Measurements from ENCODE around the gene HLA-B. TPM values are rescaled to one million over a fixed set of nuclear protein-coding genes. Genes with fewer than 3 reads are reported as not detected.
"Not testable (repeated sequence)": the region's sequence is repeated elsewhere in the genome, so short reads cannot be mapped to it uniquely, and the experiment has no call there.

HLA-B gene
- total and polyA plus RNA-seq, 2 donors from 2014 or later, result 1,348 to 1,532 TPM

- Histone ChIP-seq H3K27me3 (ENCODE audit: control insufficient read depth, insufficient read depth, low read length) (no peaks in the 10 kb centered on the region), H3K27ac (ENCODE audit: low read depth in 2 of 2, low read length in 2 of 2) (peak overlapping the region; percentile 97 to 99), H3K4me1 (ENCODE audit: control insufficient read depth in 2 of 3, insufficient read depth in 2 of 3, low read depth in 1 of 3, low read length in 3 of 3) (peaks cover 0 to 20% (median 17%) of the 10 kb centered on the region in 3 donors), H3K9ac (ENCODE audit: low read length in 3 of 3) (peak overlapping the region in 2 of 3 donors; percentile 94 to 95), H3K9me3 (ENCODE audit: control insufficient read depth in 2 of 3, insufficient read depth in 1 of 3, low read length in 3 of 3) (no peaks in the 10 kb centered on the region), H3K36me3 (ENCODE audit: control insufficient read depth in 2 of 3, insufficient read depth in 3 of 3, low read length in 3 of 3) (no peaks in the 10 kb centered on the region), H3K4me3 (ENCODE audit: low read length in 3 of 3) (peak overlapping the region; percentile 73 to 84 (median 79))
- no peak for FAIRE-seq
- DNase-seq, result peak; percentile 21 to 94 (median 60)
- TF ChIP-seq CTCF (IDR thresholded peaks at IDR 0.05; ENCODE audit: borderline replicate concordance, extremely low read depth, insufficient read depth), result no peak
- intact Hi-C loops (cut with DNase I), result no loop called here
Measured at GRCh38 chr6:31400467-31401289, 43.7 kb upstream of the HLA-B start.

- FAIRE-seq (no peak), DNase-seq (peak; percentile 83 to 97 (median 89))
- peak overlapping the region; percentile 97 to 99 for H3K27ac ChIP-seq (ENCODE audit: low read depth in 2 of 2, low read length in 2 of 2)
- peak; percentile 85 for TF ChIP-seq CTCF (IDR thresholded peaks at IDR 0.05; ENCODE audit: borderline replicate concordance, extremely low read depth, insufficient read depth)
- peaks cover 0 to 20% (median 17%) of the 10 kb centered on the region in 3 donors for H3K4me1 ChIP-seq (ENCODE audit: control insufficient read depth in 2 of 3, insufficient read depth in 2 of 3, low read depth in 1 of 3, low read length in 3 of 3)
- H3K4me3 ChIP-seq (ENCODE audit: low read length in 3 of 3), result peak overlapping the region; percentile 73 to 84 (median 79)
- intact Hi-C loops (cut with DNase I), result no loop called here
- H3K9ac ChIP-seq (ENCODE audit: low read length in 3 of 3), result peak overlapping the region; percentile 45 to 95 (median 94)
- no peaks in the 10 kb centered on the region for H3K9me3 ChIP-seq (ENCODE audit: control insufficient read depth in 2 of 3, insufficient read depth in 1 of 3, low read length in 3 of 3)
- H3K36me3 ChIP-seq (ENCODE audit: control insufficient read depth in 2 of 3, insufficient read depth in 3 of 3, low read length in 3 of 3), result no peaks in the 10 kb centered on the region
- H3K27me3 ChIP-seq (ENCODE audit: control insufficient read depth, insufficient read depth, low read length), result no peaks in the 10 kb centered on the region
Measured at GRCh38 chr6:31399589-31400466, 42.8 kb upstream of the HLA-B start.

GRCh38 chr6:31397901-31398525, 41.0 kb upstream of the HLA-B start:
- H3K9me3 ChIP-seq (ENCODE audit: control insufficient read depth in 2 of 3, insufficient read depth in 1 of 3, low read length in 3 of 3), result no peaks in the 10 kb centered on the region
- H3K4me3 ChIP-seq (ENCODE audit: low read length in 3 of 3), result no peak overlapping the region
- FAIRE-seq (no peak), DNase-seq (no peak)
- H3K36me3 ChIP-seq (ENCODE audit: control insufficient read depth in 2 of 3, insufficient read depth in 3 of 3, low read length in 3 of 3), result no peaks in the 10 kb centered on the region
- H3K4me1 ChIP-seq (ENCODE audit: control insufficient read depth in 2 of 3, insufficient read depth in 2 of 3, low read depth in 1 of 3, low read length in 3 of 3), result peaks cover 0 to 17% (median 12%) of the 10 kb centered on the region in 3 donors
- no peak for TF ChIP-seq CTCF (IDR thresholded peaks at IDR 0.05; ENCODE audit: borderline replicate concordance, extremely low read depth, insufficient read depth)
- no peaks in the 10 kb centered on the region for H3K27me3 ChIP-seq (ENCODE audit: control insufficient read depth, insufficient read depth, low read length)
- no peak overlapping the region for H3K9ac ChIP-seq (ENCODE audit: low read length in 3 of 3)
- intact Hi-C loops (cut with DNase I), result no loop called here
- no peak overlapping the region for H3K27ac ChIP-seq (ENCODE audit: low read depth in 2 of 2, low read length in 2 of 2)

GRCh38 chr6:31397153-31397499, 40.1 kb upstream of the HLA-B start:
- H3K27ac ChIP-seq (ENCODE audit: low read depth in 2 of 2, low read length in 2 of 2); FAIRE-seq; H3K9me3 ChIP-seq (ENCODE audit: control insufficient read depth in 2 of 3, insufficient read depth in 1 of 3, low read length in 3 of 3); H3K4me3 ChIP-seq (ENCODE audit: low read length in 3 of 3); H3K27me3 ChIP-seq (ENCODE audit: control insufficient read depth, insufficient read depth, low read length); H3K36me3 ChIP-seq (ENCODE audit: control insufficient read depth in 2 of 3, insufficient read depth in 3 of 3, low read length in 3 of 3); H3K9ac ChIP-seq (ENCODE audit: low read length in 3 of 3); intact Hi-C loops (cut with DNase I); DNase-seq: not testable (repeated sequence)
- H3K4me1 ChIP-seq (ENCODE audit: control insufficient read depth in 2 of 3, insufficient read depth in 2 of 3, low read depth in 1 of 3, low read length in 3 of 3), result peaks cover 0 to 12% (median 4%) of the 10 kb centered on the region in 3 donors

All from kidney (tissue), 14 donors.